Keratinocyte (primary cell): ENCODE results near the gene VAV2. TPM values are rescaled to one million over a fixed set of nuclear protein-coding genes. Genes with fewer than 3 reads are reported as not detected.

ENCODE experiments used
- DNase-seq: peaks from one replicate; pipeline ENCODE4 v3.0.0-alpha.2; 2011; ENCODE audit warnings: low read depth, missing footprints, low spot score
- FAIRE-seq: peaks from 2 replicates; lab custom pipeline; 2011; peaks lifted over from hg19 to GRCh38; lab: Jason Lieb, UNC
- H2AFZ ChIP-seq: 2 replicates; pipeline ENCODE4 v1.6.0; 2012; ENCODE audit warnings: low read length, control low read depth, inconsistent platforms; ENCODE audit not compliant: control insufficient read depth
- H3K27ac ChIP-seq: 2 replicates; pipeline ENCODE4 v1.5.1; 2011; ENCODE audit warnings: low read length; ENCODE audit not compliant: control insufficient read depth, insufficient read depth
- H3K27me3 ChIP-seq: 3 replicates; pipeline ENCODE4 v1.6.0; 2011; ENCODE audit warnings: low read length; ENCODE audit not compliant: control insufficient read depth, insufficient read depth; ENCODE audit errors: extremely low read depth
- H3K36me3 ChIP-seq, 2 experiments: 2 replicates in 1 of 2; 3 replicates in 1 of 2; pipeline ENCODE4 v1.5.1; 2011; ENCODE audit warnings: low read length in 2 of 2, mild to moderate bottlenecking in 1 of 2; ENCODE audit not compliant: control insufficient read depth in 2 of 2, insufficient read depth in 2 of 2; ENCODE audit errors: extremely low read depth in 1 of 2
- H3K4me1 ChIP-seq: 3 replicates; pipeline ENCODE4 v1.5.1; 2011; ENCODE audit warnings: low read length; ENCODE audit not compliant: control insufficient read depth, insufficient read depth; ENCODE audit errors: extremely low read depth
- H3K4me2 ChIP-seq: 3 replicates; pipeline ENCODE4 v1.6.0; 2011; ENCODE audit warnings: low read depth, low read length; ENCODE audit not compliant: control insufficient read depth, insufficient read depth; ENCODE audit errors: extremely low read depth
- H3K4me3 ChIP-seq, 3 experiments: fragments of 200-600 bp in 1 of 3; sonication (generic) in 1 of 3; 2 replicates in 2 of 3; 3 replicates in 1 of 3; pipeline ENCODE4 v1.5.1; 2011 to 2016; ENCODE audit warnings: low read length in 3 of 3, mild to moderate bottlenecking in 3 of 3, control low read depth in 2 of 3, inconsistent platforms in 1 of 3, low read depth in 1 of 3, mixed read lengths in 1 of 3, mixed run types in 1 of 3, moderate library complexity in 1 of 3; ENCODE audit not compliant: control insufficient read depth in 2 of 3, insufficient read depth in 2 of 3; ENCODE audit errors: extremely low read depth in 1 of 3
- H3K79me2 ChIP-seq: 2 replicates; pipeline ENCODE4 v1.6.0; 2012; ENCODE audit warnings: low read length; ENCODE audit not compliant: control insufficient read depth, insufficient read depth
- H3K9ac ChIP-seq: 3 replicates; pipeline ENCODE4 v1.6.0; 2011; ENCODE audit warnings: low read length; ENCODE audit not compliant: control insufficient read depth, insufficient read depth; ENCODE audit errors: extremely low read depth
- H3K9me1 ChIP-seq: 3 replicates; pipeline ENCODE4 v1.6.0; 2011; ENCODE audit warnings: low read length; ENCODE audit not compliant: control insufficient read depth, insufficient read depth; ENCODE audit errors: extremely low read depth
- H3K9me3 ChIP-seq: 2 replicates; pipeline ENCODE4 v1.5.1; 2012; ENCODE audit warnings: low read depth, low read length; ENCODE audit not compliant: control insufficient read depth
- H4K20me1 ChIP-seq: 3 replicates; pipeline ENCODE4 v1.6.0; 2011; ENCODE audit warnings: low read length; ENCODE audit not compliant: control insufficient read depth, insufficient read depth; ENCODE audit errors: extremely low read depth
- CTCF ChIP-seq, 3 experiments: IDR thresholded peaks in 1 of 3; conservative IDR thresholded peaks in 1 of 3; optimal IDR thresholded peaks in 1 of 3; 2 replicates in 2 of 3; 3 replicates in 1 of 3; pipeline versions ENCODE3 to v1.5.1; 2011; ENCODE audit warnings: low read length in 3 of 3, mild to moderate bottlenecking in 3 of 3, moderate library complexity in 2 of 3, control low read depth in 1 of 3, inconsistent platforms in 1 of 3; ENCODE audit not compliant: insufficient read depth in 2 of 3; ENCODE audit errors: extremely low read depth in 1 of 3
- EZH2 ChIP-seq: IDR thresholded peaks from one replicate; pipeline ENCODE4 v1.6.1; 2012; ENCODE audit warnings: inconsistent platforms, mild to moderate bottlenecking, low read length, moderate library complexity
- dilution Hi-C: fragments of 300-500 bp; cut with MboI; formaldehyde crosslinking; loops from one replicate; pipeline ENCODE4 v1.7.0; 2020; ENCODE audit warnings: low sequenced_read_pairs; ENCODE audit not compliant: extremely low pct_ligation_motif_present
- polyA plus RNA-seq, 5 experiments: library from polyadenylated mRNA; depleted of rRNA in 3 of 5; stranded (reverse) in 3 of 5; stranded (forward) in 1 of 5; unstranded in 1 of 5; fragments of >200 nt; gene quantifications; 1 replicate in 1 of 5; 2 replicates in 3 of 5; 3 replicates in 1 of 5; pipeline versions ENCODE4 v1.2.1 to v1.2.3, GENCODE V29; 2011 to 2012; ENCODE audit warnings: missing spikeins in 2 of 5, low read depth in 1 of 5, low replicate concordance in 1 of 5

Gene VAV2
- polyA plus RNA-seq, 1 donor (not counting 4 experiments of a cell fraction or from before 2014, with no cell fraction given), result 16.4 TPM

- Histone ChIP-seq H3K9ac (no peak overlapping the region), H3K4me3 (no peak overlapping the region), H3K27ac (no peak overlapping the region), H4K20me1 (no peaks in the 10 kb centered on the region), H3K9me1 (no peaks in the 10 kb centered on the region), H3K27me3 (peaks cover 16% of the 10 kb centered on the region), H2AFZ (no peak overlapping the region), H3K4me1 (no peaks in the 10 kb centered on the region), H3K36me3 (no peaks in the 10 kb centered on the region), H3K9me3 (no peaks in the 10 kb centered on the region), H3K4me2 (no peak overlapping the region), H3K79me2 (no peaks in the 10 kb centered on the region)
- FAIRE-seq (no peak), DNase-seq (no peak)
- TF ChIP-seq CTCF (optimal IDR thresholded peaks at IDR 0.05 in 1 of 3, IDR thresholded peaks at IDR 0.05 in 1 of 3, conservative IDR thresholded peaks at IDR 0.05 in 1 of 3; ENCODE audit: extremely low read depth in 1 of 3, insufficient read depth in 2 of 3, low read length in 3 of 3) (no peak), EZH2 (no peak)
- dilution Hi-C loops, result no loop called here
Observed at GRCh38 chr9:133731876-133732638, 260.1 kb downstream of the VAV2 start.

- no peak overlapping the region for H3K4me2 ChIP-seq
- H3K4me1 ChIP-seq, result no peaks in the 10 kb centered on the region
- dilution Hi-C loops, result no loop called here
- H4K20me1 ChIP-seq, result no peaks in the 10 kb centered on the region
- H3K36me3 ChIP-seq, result no peaks in the 10 kb centered on the region
- H3K4me3 ChIP-seq, result no peak overlapping the region
- no peak overlapping the region for H3K27ac ChIP-seq
- no peak overlapping the region for H3K9ac ChIP-seq
- peaks cover 14% of the 10 kb centered on the region for H3K27me3 ChIP-seq
- TF ChIP-seq CTCF (optimal IDR thresholded peaks at IDR 0.05 in 1 of 3, IDR thresholded peaks at IDR 0.05 in 1 of 3, conservative IDR thresholded peaks at IDR 0.05 in 1 of 3; ENCODE audit: extremely low read depth in 1 of 3, insufficient read depth in 2 of 3, low read length in 3 of 3), result no peak
- no peak for TF ChIP-seq EZH2
- H3K9me3 ChIP-seq, result no peaks in the 10 kb centered on the region
- DNase-seq (no peak), FAIRE-seq (no peak)
- no peaks in the 10 kb centered on the region for H3K79me2 ChIP-seq
- H2AFZ ChIP-seq, result no peak overlapping the region
- no peaks in the 10 kb centered on the region for H3K9me1 ChIP-seq
Observed at GRCh38 chr9:133730994-133731715, 261.0 kb downstream of the VAV2 start.
